NCI-H1694 (cell line): ENCODE results near the gene JDP2.

Experiments
- DNase-seq: peaks from one replicate; lab custom pipeline; 2025; lab: John Stamatoyannopoulos, UW

JDP2 gene

GRCh38 chr14:75437201-75438143, 9.7 kb downstream of the JDP2 start:
- DNase-seq = no peak

DNA sequence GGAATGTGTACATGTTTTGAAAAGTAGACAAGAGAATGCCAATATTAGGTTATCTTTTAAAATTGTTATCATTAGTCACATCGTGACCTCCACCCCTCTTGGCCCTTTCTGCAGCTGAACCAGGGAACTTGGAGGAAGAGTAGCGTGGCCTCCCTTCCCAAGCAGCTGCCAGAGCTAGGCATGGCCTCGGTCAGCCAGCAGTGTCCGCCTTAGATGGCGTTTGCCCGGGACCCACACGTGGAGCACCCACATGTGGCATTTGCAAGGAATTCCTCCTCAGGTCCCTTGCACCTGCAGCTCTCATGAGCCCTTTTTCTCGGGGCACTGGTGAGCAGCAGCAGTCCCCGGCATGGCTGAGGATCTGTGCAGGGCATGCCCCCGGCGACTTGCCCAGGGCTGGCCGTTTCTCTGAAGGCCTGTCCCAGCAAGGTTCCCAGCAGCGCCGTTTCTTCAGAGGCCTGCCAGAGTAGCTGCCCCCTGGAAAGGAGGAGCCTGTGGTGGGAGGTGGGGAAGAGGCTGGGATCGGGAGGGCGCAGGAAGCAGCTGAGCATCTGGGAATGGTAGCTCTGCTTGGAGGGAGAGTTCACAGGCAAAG, 10.8 kb downstream of the JDP2 start:
- DNase-seq = no peak

- DNase-seq = no peak
These were observed 12.2 kb downstream of the JDP2 start for GRCh38 chr14:75439989-75440388.

GRCh38 chr14:75440733-75441477, 13.1 kb downstream of the JDP2 start:
- no peak for DNase-seq

GRCh38 chr14:75441728-75442127, 13.9 kb downstream of the JDP2 start:
- no peak for DNase-seq

- DNase-seq = no peak
These were observed 14.3 kb downstream of the JDP2 start for GRCh38 chr14:75442166-75442565.

- no peak for DNase-seq
These were observed 14.8 kb downstream of the JDP2 start for GRCh38 chr14:75442642-75443041.

GRCh38 chr14:75443203-75443969, 15.6 kb downstream of the JDP2 start:
- no peak for DNase-seq

DNA sequence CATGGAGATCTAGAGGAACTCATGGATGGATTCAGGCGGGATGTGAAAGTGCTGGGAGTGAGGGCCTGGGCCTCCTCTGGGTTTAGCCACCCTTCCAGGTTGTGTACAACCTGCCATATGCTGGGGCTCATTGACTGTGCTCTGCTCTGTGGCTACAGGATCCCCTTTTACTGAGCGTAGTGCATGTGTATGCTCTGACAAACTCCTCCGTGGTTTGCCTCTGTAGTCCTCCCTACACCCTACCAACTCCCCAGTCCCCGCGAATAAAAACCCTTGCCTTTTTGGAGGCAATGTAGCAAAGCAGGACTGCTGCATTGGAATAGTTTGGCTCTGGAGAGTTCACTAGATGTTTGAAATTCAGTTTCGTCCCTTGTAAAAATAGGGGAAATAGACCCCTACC, 17.4 kb downstream of the JDP2 start:
- DNase-seq = no peak

DNA sequence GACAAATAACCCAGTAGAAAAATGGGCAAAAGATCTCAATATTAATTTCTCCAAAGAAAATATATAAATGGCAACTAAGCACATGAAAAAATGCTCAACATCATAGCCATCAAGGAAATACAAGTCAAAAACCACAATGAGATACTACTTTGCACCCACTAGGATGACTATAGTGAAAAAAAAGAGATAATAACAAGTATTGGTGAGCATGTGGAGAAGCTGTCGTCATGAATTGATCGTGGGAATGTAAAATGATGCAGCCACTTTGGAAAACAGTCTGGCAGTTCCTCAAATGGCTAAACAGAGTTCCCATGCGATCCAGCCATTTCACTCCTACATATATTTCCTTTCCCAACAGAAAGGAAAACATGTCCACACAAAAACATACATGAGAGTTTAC, 18.1 kb downstream of the JDP2 start:
- no peak for DNase-seq

GRCh38 chr14:75446447-75446846, 18.6 kb downstream of the JDP2 start:
- DNase-seq = no peak

DNA sequence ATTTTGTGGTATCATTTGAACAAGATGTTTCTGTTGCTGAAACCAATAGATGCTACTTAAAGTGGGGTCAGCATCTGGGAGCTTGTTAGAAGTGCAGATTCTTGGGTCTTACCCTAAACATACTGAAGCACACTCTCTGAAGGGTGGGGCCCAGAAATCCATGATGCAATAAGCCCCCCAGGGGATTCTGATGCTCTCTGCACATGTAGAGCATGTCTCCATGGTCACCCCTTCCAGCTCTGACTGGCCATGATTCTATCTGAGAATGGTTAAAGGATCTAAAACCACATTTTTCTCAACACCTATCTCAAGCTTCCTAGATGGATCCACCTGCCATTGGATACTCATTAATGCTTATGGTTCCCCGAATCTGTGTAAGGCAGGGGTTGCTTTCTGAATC, 20.4 kb downstream of the JDP2 start:
- DNase-seq = no peak

DNA sequence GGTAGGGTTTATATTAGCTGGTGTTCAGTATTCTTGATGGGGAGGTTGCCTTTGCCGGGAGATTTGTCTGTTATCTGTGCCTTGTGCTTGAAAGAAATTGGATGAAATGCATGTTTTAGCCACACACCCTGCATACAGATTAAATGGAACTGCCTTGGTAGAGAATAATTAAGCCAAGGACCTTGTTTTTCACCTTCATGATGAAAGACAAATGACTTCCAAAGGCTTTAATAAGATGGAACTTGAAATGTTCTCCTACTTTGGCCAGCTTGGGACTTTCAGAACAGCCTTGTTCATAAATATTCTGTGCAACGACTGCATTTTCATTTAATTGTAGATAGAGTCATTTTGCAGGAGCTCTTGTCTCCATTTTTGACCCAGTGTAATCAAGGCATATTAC, 21.2 kb downstream of the JDP2 start:
- DNase-seq = no peak

DNA sequence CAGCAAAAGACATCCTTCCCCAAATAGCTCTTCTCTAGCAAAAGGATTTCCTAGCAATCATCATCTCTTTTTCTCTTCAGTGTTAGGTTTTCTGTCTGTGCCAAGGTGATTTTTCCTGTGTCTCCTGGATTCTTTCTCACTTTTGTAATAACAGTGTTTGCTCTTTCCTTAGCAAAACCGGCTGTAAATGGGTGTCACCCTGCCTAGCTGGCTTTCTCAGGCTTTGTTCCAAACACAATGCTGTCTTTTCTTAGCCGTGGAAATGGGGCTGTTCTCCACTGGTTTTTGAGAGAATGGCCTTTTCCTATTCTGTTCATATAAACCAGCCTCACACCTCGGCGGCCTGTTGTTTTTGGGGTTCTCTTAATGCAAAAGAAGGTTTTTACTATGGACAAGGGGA, 21.9 kb downstream of the JDP2 start:
- DNase-seq = no peak

DNA sequence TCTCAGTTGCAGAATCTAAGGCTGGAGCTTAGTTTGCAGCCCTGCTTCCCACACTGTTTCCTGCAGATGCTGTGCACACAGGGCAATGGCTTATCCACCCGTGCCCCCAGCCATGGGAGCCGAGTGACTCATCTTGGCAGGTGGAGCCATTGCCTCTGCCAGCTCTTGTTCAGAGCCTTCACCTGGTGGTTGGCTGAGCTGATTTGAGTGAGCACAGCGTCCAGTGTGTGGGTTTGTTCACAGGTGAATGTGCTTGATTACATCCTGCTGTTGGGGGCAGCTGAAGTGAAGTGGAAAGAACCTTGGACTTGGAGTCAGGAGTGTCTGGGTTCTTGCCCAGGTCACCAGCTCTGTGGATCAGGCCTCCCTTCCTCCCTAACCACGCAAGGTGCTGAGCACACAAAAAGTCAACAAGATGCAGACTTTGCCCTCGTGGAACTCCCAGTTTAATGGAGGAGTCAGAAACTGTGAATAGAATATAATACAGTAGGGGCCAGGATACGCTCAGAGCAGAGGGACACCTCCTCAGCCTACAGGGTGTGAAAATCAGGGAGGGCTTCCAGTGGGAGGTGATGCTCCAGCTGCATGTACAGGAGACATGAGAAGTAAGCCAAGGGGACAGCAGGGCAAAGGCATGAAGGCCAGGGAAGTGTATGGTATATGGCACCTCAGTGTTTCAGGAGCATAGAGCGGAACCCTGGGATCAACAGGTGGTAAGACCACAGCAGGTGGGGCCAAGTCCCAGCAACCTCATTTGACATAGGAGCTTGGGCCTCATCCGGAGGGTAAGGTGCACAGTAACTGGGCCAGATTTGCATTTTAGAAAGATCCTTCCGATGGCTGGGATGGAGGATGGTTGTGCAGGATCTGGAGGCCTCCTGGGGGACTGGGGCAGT, 22.8 kb downstream of the JDP2 start:
- DNase-seq = no peak

DNA sequence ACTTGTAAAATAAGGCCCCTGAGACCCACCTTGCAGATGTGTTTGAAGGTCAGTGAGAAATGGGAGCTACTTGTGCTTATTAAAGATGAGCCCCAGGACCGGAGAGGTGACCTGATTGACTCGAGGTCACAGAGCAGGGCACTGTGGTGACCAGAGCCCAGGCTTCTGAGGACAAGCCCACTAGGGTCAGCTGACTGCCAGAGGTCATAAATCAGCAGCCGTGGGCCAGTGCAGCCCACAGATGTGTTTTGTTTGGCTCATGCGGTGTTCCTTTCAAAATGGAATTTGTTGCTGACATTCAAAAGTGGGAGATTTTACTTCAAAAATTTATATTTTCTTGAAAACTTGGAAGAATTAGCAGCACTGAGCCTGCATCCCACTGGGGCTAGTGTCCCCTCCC, 24.5 kb downstream of the JDP2 start:
- DNase-seq = no peak

- DNase-seq = no peak
These were observed 25.3 kb downstream of the JDP2 start for GRCh38 chr14:75452900-75453816.

DNA sequence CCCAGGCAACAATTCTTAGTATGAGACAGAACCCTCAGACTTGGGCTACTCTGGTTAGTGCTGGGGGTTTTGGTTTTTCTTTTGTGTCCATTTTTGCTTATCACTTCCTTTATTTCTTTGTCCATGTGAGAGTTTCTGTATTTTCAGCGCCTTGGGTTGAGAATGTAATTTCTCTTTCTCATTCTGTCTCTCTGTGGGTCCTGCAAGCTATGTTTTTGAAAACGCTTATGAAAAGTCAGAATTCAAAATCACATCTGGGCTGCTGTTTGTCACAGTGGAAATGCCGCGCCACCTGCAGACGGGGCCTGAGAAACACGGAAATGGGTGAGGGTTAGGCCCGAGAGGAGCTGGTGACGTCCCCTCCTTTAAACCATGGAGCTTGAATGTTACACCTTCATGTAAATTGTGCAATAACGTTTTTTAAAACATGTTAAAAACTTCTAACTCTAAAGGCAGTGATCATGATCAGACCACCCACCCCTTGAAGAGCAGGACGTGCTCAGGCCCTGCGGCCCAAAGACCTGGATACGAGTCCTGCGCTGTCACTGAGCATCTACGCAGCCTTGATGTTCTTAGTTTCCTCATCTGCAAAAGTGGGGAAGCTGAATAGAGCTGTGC, 26.1 kb downstream of the JDP2 start:
- DNase-seq = no peak

DNA sequence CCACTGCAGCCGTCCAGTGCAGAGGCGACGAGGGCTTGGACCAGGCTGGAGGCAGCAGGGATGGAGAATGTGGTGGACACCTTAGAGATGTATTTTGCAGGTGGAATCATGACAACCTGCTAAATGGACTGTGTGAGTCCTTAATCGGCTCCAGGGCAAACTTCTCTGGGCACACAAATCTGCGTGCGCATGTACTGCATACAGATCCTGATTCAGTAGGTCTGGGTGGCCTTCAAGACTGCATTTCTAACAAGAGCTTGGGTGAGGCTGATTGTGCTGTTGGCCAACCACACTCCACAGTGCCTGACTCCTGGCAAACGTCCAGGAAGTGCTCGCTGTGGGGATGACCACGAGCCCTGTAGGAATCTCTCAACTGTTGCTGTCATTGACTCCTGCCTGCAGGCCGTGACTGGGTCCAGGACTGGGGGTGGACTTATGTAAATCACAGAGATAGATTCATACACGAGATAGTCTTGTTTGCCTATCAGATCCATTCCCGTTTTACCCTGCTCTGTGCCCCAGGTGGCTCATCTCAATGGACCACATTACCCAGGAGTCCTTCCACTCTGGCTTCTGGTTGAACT, 27.2 kb downstream of the JDP2 start:
- DNase-seq = no peak
